Spleen (tissue), 7 donors: Measurements from ENCODE around the gene C22orf31.

Source experiments
- CTCF ChIP-seq, 11 experiments: fragments of 200-600 bp in 7 of 11; fragments of 450-650 bp in 4 of 11; sonication (generic) in 4 of 11; IDR thresholded peaks in 8 of 11; conservative IDR thresholded peaks in 3 of 11; 1 replicate in 7 of 11; 2 replicates in 4 of 11; pipeline versions ENCODE4 v1.4.0 to v1.8.0; 2016 to 2021; ENCODE audit warnings: antibody characterized with exemption in 11 of 11, inconsistent platforms in 4 of 11, mild to moderate bottlenecking in 1 of 11
- POLR2A ChIP-seq, 3 donors: fragments of 450-650 bp; IDR thresholded peaks; one replicate each; pipeline ENCODE4 v1.5.1; 2017; ENCODE audit warnings: antibody characterized with exemption in 3 of 3, mild to moderate bottlenecking in 1 of 3
- donor health status: DM: no; HTN: no; CAD: no; lungs with moderate emphysema.
- donor health status: DM: no; HTN: no; CAD: no.
- donor health status: DM: no; HTN: no; CAD: no.

GRCh38 chr22:29073618-29074275 lies 12.1 kb upstream of the C22orf31 start:
- TF ChIP-seq CTCF (IDR thresholded peaks at IDR 0.05 in 8 of 11, conservative IDR thresholded peaks at IDR 0.05 in 3 of 11): peak in 1 of 11 experiments; percentile 6
- no peak for TF ChIP-seq POLR2A (IDR thresholded peaks at IDR 0.05)
